CD4-positive, alpha-beta T cell (primary cell): ENCODE measurements around the gene ARHGAP5. TPM values are rescaled to one million over a fixed set of nuclear protein-coding genes. Genes with fewer than 3 reads are reported as not detected.
"Not testable (repeated sequence)": the region's sequence is repeated elsewhere in the genome, so short reads cannot be mapped to it uniquely, and the experiment has no call there.

Experiments
- ATAC-seq: fragments of 200-7000 bp; cut with Tn5 transposase; one replicate; pipeline ENCODE4 v1.10.0; 2022; ENCODE audit warnings: mild to moderate bottlenecking; ENCODE audit not compliant: poor library complexity
- CTCF ChIA-PET: fragments of 350-600 bp; sonication (Branson Sonifier 250); formaldehyde crosslinking; loops from one replicate; lab custom pipeline; 2021; ENCODE audit warnings: antibody characterized with exemption, inconsistent platforms; lab: Charles Lee
- POLR2A ChIA-PET: fragments of 350-600 bp; sonication (Branson Sonifier 250); formaldehyde crosslinking; loops from one replicate; lab custom pipeline; 2021; ENCODE audit warnings: antibody characterized with exemption, inconsistent platforms; lab: Charles Lee
- DNase-seq, 14 experiments: peaks; one replicate each; pipeline ENCODE4 v3.0.0-alpha.2; 2013 to 2020; ENCODE audit warnings: mixed read lengths in 2 of 14
- H3K27ac ChIP-seq, 2 donors: one replicate each; pipeline versions ENCODE4 v1.5.1 to v1.7.0; 2013; ENCODE audit warnings: low read length in 2 of 2, low read depth in 1 of 2, mild to moderate bottlenecking in 1 of 2
- H3K27me3 ChIP-seq, 2 experiments: 1 replicate in 1 of 2; 2 replicates in 1 of 2; pipeline versions ENCODE4 v1.6.1 to v1.7.0; 2013; ENCODE audit warnings: low read length in 2 of 2, control low read depth in 1 of 2, mild to moderate bottlenecking in 1 of 2, moderate library complexity in 1 of 2; ENCODE audit not compliant: insufficient read depth in 2 of 2, control insufficient read depth in 1 of 2
- H3K36me3 ChIP-seq: one replicate; pipeline ENCODE4 v1.6.1; 2013; ENCODE audit warnings: low read length, control low read depth; ENCODE audit not compliant: insufficient read depth
- H3K4me1 ChIP-seq: one replicate; pipeline ENCODE4 v1.6.1; 2013; ENCODE audit warnings: low read length, control low read depth; ENCODE audit not compliant: insufficient read depth
- H3K4me3 ChIP-seq: one replicate; pipeline ENCODE4 v1.5.1; 2013; ENCODE audit warnings: mild to moderate bottlenecking, low read length, moderate library complexity
- H3K9me3 ChIP-seq, 2 experiments: 1 replicate in 1 of 2; 2 replicates in 1 of 2; pipeline versions ENCODE4 v1.6.1 to v1.7.0; 2013; ENCODE audit warnings: low read length in 2 of 2, mild to moderate bottlenecking in 2 of 2, control low read depth in 1 of 2, moderate library complexity in 1 of 2; ENCODE audit not compliant: control insufficient read depth in 1 of 2, insufficient read depth in 1 of 2
- H3K27ac Mint-ChIP-seq: one replicate; pipeline ENCODE4 v1.8.0; 2020; ENCODE audit warnings: mixed read lengths
- H3K27me3 Mint-ChIP-seq: one replicate; pipeline ENCODE4 v1.8.0; 2021; ENCODE audit warnings: mixed read lengths
- H3K36me3 Mint-ChIP-seq: one replicate; pipeline ENCODE4 v1.8.0; 2021; ENCODE audit warnings: low read depth, mixed read lengths
- H3K4me1 Mint-ChIP-seq: one replicate; pipeline ENCODE4 v1.8.0; 2021; ENCODE audit warnings: low read depth, mixed read lengths
- H3K4me3 Mint-ChIP-seq: one replicate; pipeline ENCODE4 v1.8.0; 2020; ENCODE audit warnings: mild to moderate bottlenecking, mixed read lengths
- H3K9me3 Mint-ChIP-seq: one replicate; pipeline ENCODE4 v1.8.0; 2020; ENCODE audit warnings: mixed read lengths
- CTCF ChIP-seq: fragments of 200-600 bp; IDR thresholded peaks from one replicate; pipeline ENCODE4 v1.8.0; 2022; ENCODE audit warnings: antibody characterized with exemption, mild to moderate bottlenecking
- intact Hi-C, 2 experiments: fragments of 100-400 bp; cut with DNase I in 1 of 2; cut with micrococcal nuclease in 1 of 2; formaldehyde crosslinking; loops; one replicate each; pipeline versions ENCODE4 v1.15.1 to v1.9.0; 2023 to 2025; cut with DNase I, micrococcal nuclease
- total RNA-seq, 174 experiments: library from RNA in 2 of 174; stranded (reverse) in 2 of 174; gene quantifications; one replicate each; pipeline ENCODE4 v1.2.3 and lab custom pipeline; 2021 to 2026

The ARHGAP5 gene
- total RNA-seq, 2 experiments from 2014 or later = 68.5 to 72.5 TPM

- ChIA-PET CTCF (interaction anchor here (1.8 kb wide), 1 partner anchor 37 kb away, joined by 5 read pairs; no protein-coding TSS in a partner anchor), POLR2A (no interaction called here)
- Histone ChIP-seq H3K4me3 (no peak overlapping the region), H3K4me1 (no peaks in the 10 kb centered on the region), H3K36me3 (no peaks in the 10 kb centered on the region), H3K27me3 (no peaks in the 10 kb centered on the region), H3K27ac (no peak overlapping the region), H3K9me3 (no peaks in the 10 kb centered on the region)
- Mint-ChIP-seq H3K36me3 (no peaks in the 10 kb centered on the region), H3K27ac (no peak overlapping the region), H3K4me3 (no peak overlapping the region), H3K27me3 (no peaks in the 10 kb centered on the region), H3K9me3 (no peaks in the 10 kb centered on the region), H3K4me1 (peaks cover 21% of the 10 kb centered on the region)
- no peak for TF ChIP-seq CTCF
- ATAC-seq (no peak), DNase-seq (no peak)
- intact Hi-C loops = no loop called here
Observed at GRCh38 chr14:32110548-32110896, 33.4 kb downstream of the ARHGAP5 start.

GRCh38 chr14:32121536-32121935 is 44.4 kb downstream of the ARHGAP5 start:
- no peak overlapping the region for H3K4me3 Mint-ChIP-seq
- ChIA-PET POLR2A (no interaction called here), CTCF (interaction anchor here (0.8 kb wide), 1 partner anchor 18 kb away, joined by 4 read pairs; no protein-coding TSS in a partner anchor)
- Histone ChIP-seq H3K36me3 (peaks cover 12% of the 10 kb centered on the region), H3K9me3 (no peaks in the 10 kb centered on the region), H3K27ac (no peak overlapping the region), H3K4me1 (no peaks in the 10 kb centered on the region), H3K4me3 (no peak overlapping the region), H3K27me3 (no peaks in the 10 kb centered on the region)
- H3K4me1 Mint-ChIP-seq = peaks cover 41% of the 10 kb centered on the region
- H3K9me3 Mint-ChIP-seq = no peaks in the 10 kb centered on the region
- intact Hi-C loops = no loop called here
- H3K27ac Mint-ChIP-seq = no peak overlapping the region
- ATAC-seq = no peak
- no peak for TF ChIP-seq CTCF
- no peaks in the 10 kb centered on the region for H3K27me3 Mint-ChIP-seq
- H3K36me3 Mint-ChIP-seq = peaks cover 76% of the 10 kb centered on the region
- no peak for DNase-seq

GRCh38 chr14:32121948-32122347 is 44.8 kb downstream of the ARHGAP5 start:
- no peaks in the 10 kb centered on the region for H3K9me3 Mint-ChIP-seq
- peaks cover 75% of the 10 kb centered on the region for H3K36me3 Mint-ChIP-seq
- H3K27ac Mint-ChIP-seq = no peak overlapping the region
- CTCF ChIA-PET = no interaction called here
- H3K9me3 ChIP-seq = no peaks in the 10 kb centered on the region
- intact Hi-C loops = no loop called here
- DNase-seq (no peak), ATAC-seq (no peak)
- H3K4me3 ChIP-seq = no peak overlapping the region
- H3K4me3 Mint-ChIP-seq = no peak overlapping the region
- no peak overlapping the region for H3K27ac ChIP-seq
- POLR2A ChIA-PET = no interaction called here
- no peak for TF ChIP-seq CTCF
- H3K27me3 ChIP-seq = no peaks in the 10 kb centered on the region
- H3K4me1 ChIP-seq = no peaks in the 10 kb centered on the region
- H3K36me3 ChIP-seq = peaks cover 10% of the 10 kb centered on the region
- peaks cover 43% of the 10 kb centered on the region for H3K4me1 Mint-ChIP-seq
- H3K27me3 Mint-ChIP-seq = no peaks in the 10 kb centered on the region

GRCh38 chr14:32126899-32127730 is 50.0 kb downstream of the ARHGAP5 start:
- DNase-seq, intact Hi-C loops, H3K4me3 ChIP-seq, ATAC-seq, H3K27ac Mint-ChIP-seq, CTCF ChIA-PET, H3K36me3 ChIP-seq, H3K9me3 Mint-ChIP-seq, H3K27me3 Mint-ChIP-seq, POLR2A ChIA-PET, H3K27ac ChIP-seq, H3K27me3 ChIP-seq, H3K4me1 ChIP-seq, H3K4me3 Mint-ChIP-seq: not testable (repeated sequence)
- peaks cover 37% of the 10 kb centered on the region for H3K4me1 Mint-ChIP-seq
- peaks cover 0 to 13% of the 10 kb centered on the region in 2 experiments for H3K9me3 ChIP-seq
- H3K36me3 Mint-ChIP-seq = peaks cover 80% of the 10 kb centered on the region
